Measurements from ENCODE around the gene KRTAP27-1.

The KRTAP27-1 gene

GRCh38 chr21:30337276-30337744, at the start of gene KRTAP27-1:
Gene KRTAP27-1 (minus strand): TSS chr21:30337694. CDS start chr21:30337668, 26 bp downstream.
- POLR2A ChIA-PET = no interaction called here
- no peak for TF ChIP-seq CTCF (IDR thresholded peaks at IDR 0.05; ENCODE audit: insufficient read depth, low read length, missing control alignments)
- no peak within 1 kb of the TSS for H3K4me3 ChIP-seq (ENCODE audit: low read depth, low read length)
- no peak for DNase-seq (ENCODE audit: low read depth, low spot score)
- CTCF ChIA-PET = no interaction called here

GRCh38 chr21:30382201-30382600, 44.7 kb upstream of the KRTAP27-1 start:
- no peak for TF ChIP-seq CTCF (IDR thresholded peaks at IDR 0.05; ENCODE audit: insufficient read depth, low read length, missing control alignments)
- H3K4me3 ChIP-seq (ENCODE audit: low read depth, low read length) = no peak overlapping the region
- POLR2A ChIA-PET = no interaction called here
- CTCF ChIA-PET = no interaction called here
- DNase-seq (ENCODE audit: low read depth, low spot score) = no peak

GRCh38 chr21:30372139-30372770, 34.8 kb upstream of the KRTAP27-1 start, which contains the start of gene KRTAP13-2:
Gene KRTAP13-2 (minus strand): TSS chr21:30372271. CDS start chr21:30372213, 58 bp downstream.
- TF ChIP-seq CTCF (IDR thresholded peaks at IDR 0.05; ENCODE audit: insufficient read depth, low read length, missing control alignments) = no peak
- ChIA-PET POLR2A (no interaction called here), CTCF (no interaction called here)
- no peak for DNase-seq (ENCODE audit: low read depth, low spot score)
- H3K4me3 ChIP-seq (ENCODE audit: low read depth, low read length) = no peak within 1 kb of the TSS

GRCh38 chr21:30355906-30356305, 18.4 kb upstream of the KRTAP27-1 start:
- POLR2A ChIA-PET = no interaction called here
- H3K4me3 ChIP-seq (ENCODE audit: low read depth, low read length) = no peak overlapping the region
- CTCF ChIA-PET = no interaction called here
- no peak for TF ChIP-seq CTCF (IDR thresholded peaks at IDR 0.05; ENCODE audit: insufficient read depth, low read length, missing control alignments)
- no peak for DNase-seq (ENCODE audit: low read depth, low spot score)

- no peak overlapping the region for H3K4me3 ChIP-seq (ENCODE audit: low read depth, low read length)
- CTCF ChIA-PET = no interaction called here
- TF ChIP-seq CTCF (IDR thresholded peaks at IDR 0.05; ENCODE audit: insufficient read depth, low read length, missing control alignments) = no peak
- POLR2A ChIA-PET = no interaction called here
- DNase-seq (ENCODE audit: low read depth, low spot score) = no peak
Measured at GRCh38 chr21:30354308-30355005, 17.0 kb upstream of the KRTAP27-1 start.

GRCh38 chr21:30351534-30351933, 14.0 kb upstream of the KRTAP27-1 start:
- no peak for DNase-seq (ENCODE audit: low read depth, low spot score)
- POLR2A ChIA-PET = no interaction called here
- H3K4me3 ChIP-seq (ENCODE audit: low read depth, low read length) = no peak overlapping the region
- TF ChIP-seq CTCF (IDR thresholded peaks at IDR 0.05; ENCODE audit: insufficient read depth, low read length, missing control alignments) = no peak
- CTCF ChIA-PET = interaction anchor here (0.9 kb wide), 1 partner anchor 746 kb away, joined by 3 read pairs; no protein-coding TSS in a partner anchor
